ENCODE results near the gene SIRT2.
"Not testable (repeated sequence)": the region's sequence is repeated elsewhere in the genome, so short reads cannot be mapped to it uniquely, and the experiment has no call there.

Gene SIRT2

GRCh38 chr19:38892841-38893240 lies 6.6 kb downstream of the SIRT2 start:
- DNase-seq = no peak

- DNase-seq = peak; percentile 48
Measured at GRCh38 chr19:38891771-38892170, 7.6 kb downstream of the SIRT2 start.

GRCh38 chr19:38890686-38891085 lies 8.7 kb downstream of the SIRT2 start:
- no peak for DNase-seq

- DNase-seq = no peak
Measured at GRCh38 chr19:38889803-38890202, 9.6 kb downstream of the SIRT2 start.

- DNase-seq = no peak
Measured at GRCh38 chr19:38888876-38889275, 10.5 kb downstream of the SIRT2 start.

- DNase-seq = not testable (repeated sequence)
Measured at GRCh38 chr19:38884691-38885090, 14.7 kb downstream of the SIRT2 start.

- DNase-seq = no peak
Measured at GRCh38 chr19:38883286-38883685, 16.1 kb downstream of the SIRT2 start.

GRCh38 chr19:38880882-38881609 lies 18.4 kb downstream of the SIRT2 start:
- no peak for DNase-seq

GRCh38 chr19:38880076-38880881 lies 19.1 kb downstream of the SIRT2 start:
- DNase-seq = no peak

- no peak for DNase-seq
Measured at GRCh38 chr19:38879400-38879751, 20.0 kb downstream of the SIRT2 start.

GRCh38 chr19:38878575-38879399 lies 20.6 kb downstream of the SIRT2 start:
- no peak for DNase-seq

GRCh38 chr19:38877781-38878574 lies 21.4 kb downstream of the SIRT2 start, which contains the start of gene RINL:
TSS of gene RINL (minus strand) at chr19:38878275. CDS start at chr19:38876742, 1,533 bp downstream.
- no peak for DNase-seq

GRCh38 chr19:38875656-38876395 lies 23.6 kb downstream of the SIRT2 start:
- no peak for DNase-seq

- DNase-seq = not testable (repeated sequence)
Measured at GRCh38 chr19:38873400-38873799, 26.0 kb downstream of the SIRT2 start.

- DNase-seq = no peak
Measured at GRCh38 chr19:38870612-38871011, 28.8 kb downstream of the SIRT2 start.

- DNase-seq = peak; percentile 62
Measured at GRCh38 chr19:38869836-38870607, 29.4 kb downstream of the SIRT2 start.

- no peak for DNase-seq
Measured at GRCh38 chr19:38869160-38869835, 30.1 kb downstream of the SIRT2 start.

GRCh38 chr19:38868551-38868950 lies 30.9 kb downstream of the SIRT2 start:
- DNase-seq = no peak

GRCh38 chr19:38867171-38867780 lies 32.1 kb downstream of the SIRT2 start:
- no peak for DNase-seq

All from midbrain (tissue), 1 donor.